Neuronal stem cell (in vitro differentiated cells): ENCODE results near the gene GOLGA6A. TPM values are rescaled to one million over a fixed set of nuclear protein-coding genes. Genes with fewer than 3 reads are reported as not detected.
"Not testable (repeated sequence)": the region's sequence is repeated elsewhere in the genome, so short reads cannot be mapped to it uniquely, and the experiment has no call there.

Experiments
- DNase-seq: peaks from one replicate; pipeline ENCODE4 v3.0.0-alpha.2; 2013; ENCODE audit warnings: low spot score
- H2AFZ ChIP-seq: one replicate; pipeline ENCODE4 v1.6.1; 2013; ENCODE audit warnings: mild to moderate bottlenecking, low read length, inconsistent platforms
- H2AK5ac ChIP-seq: 2 replicates; pipeline ENCODE4 v1.6.1; 2013; ENCODE audit warnings: low read depth, mild to moderate bottlenecking, inconsistent platforms, low read length, moderate library complexity, mixed read lengths
- H2BK120ac ChIP-seq: 2 replicates; pipeline ENCODE4 v1.6.1; 2013; ENCODE audit warnings: low read depth, mild to moderate bottlenecking, inconsistent platforms, low read length, moderate library complexity, mixed read lengths
- H2BK12ac ChIP-seq: one replicate; pipeline ENCODE4 v1.6.1; 2013; ENCODE audit warnings: low read length, inconsistent platforms
- H2BK15ac ChIP-seq: 2 replicates; pipeline ENCODE4 v1.6.1; 2013; ENCODE audit warnings: mild to moderate bottlenecking, low read length, inconsistent platforms, mixed read lengths
- H2BK5ac ChIP-seq: one replicate; pipeline ENCODE4 v1.6.1; 2013; ENCODE audit warnings: inconsistent platforms, mild to moderate bottlenecking, low read length, moderate library complexity
- H3K14ac ChIP-seq: one replicate; pipeline ENCODE4 v1.6.1; 2013; ENCODE audit warnings: low read length, inconsistent platforms
- H3K18ac ChIP-seq: 2 replicates; pipeline ENCODE4 v1.6.1; 2013; ENCODE audit warnings: low read length, inconsistent platforms
- H3K23ac ChIP-seq: 2 replicates; pipeline ENCODE4 v1.6.1; 2013; ENCODE audit warnings: low read depth, mild to moderate bottlenecking, mixed read lengths, low read length, inconsistent platforms; ENCODE audit not compliant: poor library complexity
- H3K27ac ChIP-seq: replicated peaks from 3 replicates; pipeline ENCODE4 v1.5.1; 2013; ENCODE audit warnings: low read length, inconsistent platforms
- H3K27me3 ChIP-seq, 3 experiments: 2 replicates each; pipeline ENCODE4 v1.6.1; 2013; ENCODE audit warnings: low read length in 3 of 3, mild to moderate bottlenecking in 2 of 3, inconsistent platforms in 1 of 3, low read depth in 1 of 3, mixed read lengths in 1 of 3, moderate library complexity in 1 of 3; ENCODE audit not compliant: control insufficient read depth in 3 of 3, insufficient read depth in 3 of 3
- H3K36me3 ChIP-seq, 2 donors: replicated peaks in 1 of 2; 2 replicates each; pipeline ENCODE4 v1.6.1; 2013; ENCODE audit warnings: low read length in 2 of 2; ENCODE audit not compliant: control insufficient read depth in 2 of 2, insufficient read depth in 2 of 2
- H3K4ac ChIP-seq: 2 replicates; pipeline ENCODE4 v1.6.1; 2013; ENCODE audit warnings: inconsistent platforms, mild to moderate bottlenecking, low read length, moderate library complexity
- H3K4me1 ChIP-seq, 2 donors: 1 replicate in 1 of 2; 2 replicates in 1 of 2; pipeline ENCODE4 v1.6.1; 2013; ENCODE audit warnings: low read length in 2 of 2, low read depth in 1 of 2; ENCODE audit not compliant: control insufficient read depth in 2 of 2, insufficient read depth in 1 of 2
- H3K4me2 ChIP-seq: one replicate; pipeline ENCODE4 v1.6.1; 2013; ENCODE audit warnings: mild to moderate bottlenecking, low read length, inconsistent platforms; ENCODE audit not compliant: insufficient read depth, poor library complexity, severe bottlenecking
- H3K4me3 ChIP-seq, 2 donors: 2 replicates each; pipeline ENCODE4 v1.5.1; 2013; ENCODE audit warnings: low read length in 2 of 2, mild to moderate bottlenecking in 2 of 2, inconsistent platforms in 1 of 2, moderate library complexity in 1 of 2
- H3K79me1 ChIP-seq: one replicate; pipeline ENCODE4 v1.6.1; 2013; ENCODE audit warnings: low read depth, mild to moderate bottlenecking, inconsistent platforms, low read length, moderate library complexity
- H3K9ac ChIP-seq: one replicate; pipeline ENCODE4 v1.6.1; 2013; ENCODE audit warnings: mild to moderate bottlenecking, low read depth, low read length, inconsistent platforms; ENCODE audit not compliant: poor library complexity
- H3K9me3 ChIP-seq, 2 donors: replicated peaks in 1 of 2; 2 replicates each; pipeline versions ENCODE3 to v1.6.1; 2013; ENCODE audit warnings: low read length in 2 of 2, mild to moderate bottlenecking in 2 of 2, inconsistent platforms in 1 of 2, low read depth in 1 of 2, mixed read lengths in 1 of 2, moderate library complexity in 1 of 2; ENCODE audit not compliant: control insufficient read depth in 2 of 2, insufficient read depth in 1 of 2
- H4K8ac ChIP-seq: one replicate; pipeline ENCODE4 v1.6.1; 2013; ENCODE audit warnings: low read depth, mild to moderate bottlenecking, inconsistent platforms, low read length, moderate library complexity
- H4K91ac ChIP-seq: one replicate; pipeline ENCODE4 v1.6.1; 2013; ENCODE audit warnings: low read length, low read depth, mild to moderate bottlenecking, inconsistent platforms; ENCODE audit not compliant: poor library complexity
- WGBS, 2 donors: extraction: QIAGEN DNeasy Blood & Tissue Kit; methylation state at CpG; one replicate each; pipeline ENCODE4 v1.1.7; 2013; ENCODE audit warnings: missing lambda C conversion rate in 2 of 2, mixed read lengths in 1 of 2; ENCODE audit not compliant: insufficient read length in 2 of 2, insufficient replicate concordance in 1 of 2; ENCODE audit errors: extremely low coverage in 2 of 2; 5-methylcytosine and 5-hydroxymethylcytosine counted together
- polyA plus RNA-seq, 2 experiments: library from polyadenylated mRNA; stranded (reverse); fragments of 200-250 nt; gene quantifications; one replicate each; pipeline ENCODE4 v1.2.3, GENCODE V29; 2013

Gene GOLGA6A, protein sequence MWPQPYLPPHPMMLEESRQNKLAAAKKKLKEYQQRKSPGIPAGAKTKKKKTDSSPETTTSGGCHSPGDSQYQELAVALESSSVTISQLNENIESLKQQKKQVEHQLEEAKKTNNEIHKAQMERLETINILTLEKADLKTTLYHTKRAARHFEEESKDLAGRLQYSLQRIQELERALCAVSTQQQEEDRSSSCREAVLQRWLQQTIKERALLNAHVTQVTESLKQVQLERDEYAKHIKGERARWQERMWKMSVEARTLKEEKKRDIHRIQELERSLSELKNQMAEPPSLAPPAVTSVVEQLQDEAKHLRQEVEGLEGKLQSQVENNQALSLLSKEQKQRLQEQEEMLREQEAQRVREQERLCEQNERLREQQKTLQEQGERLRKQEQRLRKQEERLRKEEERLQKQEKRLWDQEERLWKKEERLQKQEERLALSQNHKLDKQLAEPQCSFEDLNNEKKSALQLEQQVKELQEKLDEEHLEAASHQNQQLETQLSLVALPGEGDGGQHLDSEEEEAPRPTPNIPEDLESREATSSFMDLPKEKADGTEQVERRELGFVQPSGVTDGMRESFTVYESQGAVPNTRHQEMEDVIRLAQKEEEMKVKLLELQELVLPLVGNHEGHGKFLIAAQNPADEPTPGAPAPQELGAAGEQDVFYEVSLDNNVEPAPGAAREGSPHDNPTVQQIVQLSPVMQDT
- polyA plus RNA-seq (2013, experiment 1 of 2), result 0.15 TPM
- polyA plus RNA-seq (2013, experiment 2 of 2), result 0.10 TPM

DNA sequence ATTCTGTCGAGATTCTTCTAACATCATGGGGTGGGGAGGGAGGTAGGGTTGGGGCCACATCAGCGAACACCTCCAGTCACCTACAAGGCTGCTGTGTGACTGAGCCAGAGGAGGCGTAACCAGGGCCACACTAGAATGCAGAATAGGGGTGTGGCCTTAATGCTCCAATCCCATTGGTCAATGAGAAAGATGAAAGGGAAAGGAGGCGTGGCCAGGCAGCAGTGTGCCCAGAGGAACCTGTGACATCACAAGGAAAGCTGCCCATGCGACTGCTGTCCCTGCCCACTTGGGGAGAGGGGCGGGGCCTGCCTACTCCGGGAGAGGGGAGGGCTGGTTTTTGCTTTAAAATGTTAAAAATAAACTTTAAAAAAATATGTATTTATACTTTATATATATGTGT, at the start of gene GOLGA6A:
GOLGA6A (minus strand) TSS at position 101 of the 400 bp plus-strand sequence; CDS start at position 60, 41 bp downstream.
- not testable (repeated sequence) for H3K4me3 ChIP-seq, H2AK5ac ChIP-seq, H4K91ac ChIP-seq, H2BK120ac ChIP-seq, H3K14ac ChIP-seq, H3K4me1 ChIP-seq, H3K27ac ChIP-seq, H3K23ac ChIP-seq, H3K27me3 ChIP-seq, H3K18ac ChIP-seq, H2BK12ac ChIP-seq, H3K4ac ChIP-seq, H2AFZ ChIP-seq, H3K4me2 ChIP-seq, H3K9me3 ChIP-seq, H2BK15ac ChIP-seq, H2BK5ac ChIP-seq, H4K8ac ChIP-seq, H3K36me3 ChIP-seq, DNase-seq, H3K9ac ChIP-seq, H3K79me1 ChIP-seq
- WGBS, 2 donors, result no CpG with 5 or more reads among the region's 7 CpGs

DNA sequence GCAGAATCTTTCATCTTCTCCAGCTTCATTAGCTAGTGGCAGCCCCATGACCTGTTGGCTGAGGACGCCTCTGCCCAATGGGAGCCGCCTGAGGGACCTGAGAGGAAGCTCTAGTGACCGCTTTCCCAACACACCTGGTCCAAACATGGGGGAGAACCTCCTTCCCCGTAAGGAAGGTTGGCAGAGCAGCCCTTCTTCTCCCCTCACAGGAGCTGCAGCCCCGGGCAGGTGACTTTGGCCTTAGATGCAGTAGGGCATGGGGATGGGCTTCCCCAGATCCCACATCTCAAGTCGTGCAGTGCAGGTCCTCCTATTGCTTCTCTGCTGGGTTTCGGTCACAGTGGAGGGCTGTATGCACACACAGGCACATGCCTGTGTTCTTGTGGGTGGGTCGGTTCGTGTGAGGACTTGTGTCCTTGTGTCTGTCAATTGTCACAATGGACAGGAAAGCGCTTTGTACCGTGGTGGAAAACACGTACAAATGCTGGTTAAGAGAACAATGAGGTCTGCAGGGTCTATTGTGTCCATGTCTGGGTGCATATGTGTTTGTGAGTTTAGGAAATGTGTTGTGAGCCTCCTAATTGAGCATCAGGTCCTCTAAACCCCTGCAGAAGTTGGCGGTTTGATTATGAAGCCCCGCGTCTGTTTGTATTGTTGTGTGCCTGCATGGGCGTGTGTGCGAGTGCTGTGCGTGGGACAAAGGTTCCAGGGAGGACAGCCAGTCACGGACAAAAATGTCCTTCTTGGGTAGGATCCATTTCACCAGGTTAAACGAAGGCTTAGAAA, 49.5 kb upstream of the GOLGA6A start:
- Histone ChIP-seq H2BK5ac (no peak overlapping the region), H3K14ac (peak overlapping the region; percentile 97), H4K91ac (no peak overlapping the region), H3K27me3 (peaks cover 64 to 89% (median 75%) of the 10 kb centered on the region in 3 experiments), H3K23ac (peak overlapping the region; percentile 97), H2BK12ac (peak overlapping the region; percentile 95), H4K8ac (no peak overlapping the region), H3K36me3 (no peaks in the 10 kb centered on the region), H2AFZ (no peak overlapping the region), H3K9me3 (peaks cover 25 to 27% of the 10 kb centered on the region in 2 donors), H3K4me3 (no peak overlapping the region), H2BK15ac (peak overlapping the region; percentile 14), H3K79me1 (peaks cover 6% of the 10 kb centered on the region), H3K4ac (no peak overlapping the region), H3K4me1 (peaks cover 36 to 40% of the 10 kb centered on the region in 2 donors), H3K9ac (no peak overlapping the region), H2BK120ac (no peak overlapping the region), H3K18ac (peak overlapping the region; percentile 60), H3K27ac (no peak overlapping the region), H3K4me2 (no peak overlapping the region), H2AK5ac (peak overlapping the region; percentile 98)
- no peak for DNase-seq
- WGBS, 2 donors, result no CpG with 5 or more reads among the region's 20 CpGs

DNA sequence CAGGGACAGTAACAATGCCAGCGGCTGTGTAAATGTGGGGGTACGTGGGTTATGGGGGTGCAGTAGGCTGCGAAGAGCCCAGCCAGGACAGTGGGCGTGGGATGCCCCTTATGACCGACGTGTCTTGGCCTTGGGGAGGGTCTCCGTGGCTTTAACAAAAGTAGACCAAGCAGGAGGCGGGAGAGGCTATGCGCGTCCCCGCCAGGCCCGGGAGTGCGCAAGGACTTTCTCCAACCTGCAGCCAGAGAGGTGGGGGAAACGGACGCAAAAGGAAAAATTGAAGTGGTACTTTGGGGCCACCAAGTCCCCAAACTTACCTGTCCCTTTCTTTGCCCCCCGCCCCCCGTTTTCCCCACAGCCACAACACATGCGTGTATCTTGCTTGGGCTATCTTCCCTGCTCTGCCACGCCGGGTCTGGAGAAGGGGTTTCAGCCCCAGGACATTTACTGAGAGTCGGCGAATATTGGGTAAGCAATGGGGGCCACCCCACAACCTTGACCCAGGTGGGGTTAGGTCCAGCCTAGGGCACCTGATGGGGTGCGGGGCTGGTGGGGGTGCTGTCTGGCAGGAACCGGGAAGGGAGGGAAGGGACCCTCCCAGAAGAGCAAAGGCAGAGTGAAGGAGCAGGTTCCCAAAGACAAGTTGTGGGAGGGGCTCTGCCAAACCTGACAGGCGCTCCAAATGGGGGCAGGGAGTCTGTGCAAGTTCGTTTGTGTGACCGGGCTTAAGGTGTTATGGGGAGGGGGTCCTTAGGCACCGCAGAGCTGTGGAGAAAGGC, 48.7 kb upstream of the GOLGA6A start:
- H3K4me1 ChIP-seq, result peaks cover 32 to 38% of the 10 kb centered on the region in 2 donors
- H3K9ac ChIP-seq, result peak overlapping the region; percentile 65
- peak overlapping the region; percentile 94 for H3K23ac ChIP-seq
- H2AK5ac ChIP-seq, result peak overlapping the region; percentile 98
- no peak overlapping the region for H3K27ac ChIP-seq
- peak overlapping the region; percentile 67 for H3K14ac ChIP-seq
- no peak overlapping the region for H3K4ac ChIP-seq
- peaks cover 6% of the 10 kb centered on the region for H3K79me1 ChIP-seq
- peak overlapping the region; percentile 82 for H3K4me2 ChIP-seq
- no peak overlapping the region for H2BK5ac ChIP-seq
- peak overlapping the region; percentile 26 to 59 for H3K4me3 ChIP-seq
- no CpG with 5 or more reads among the region's 28 CpGs for WGBS, 2 donors
- no peak for DNase-seq
- H3K27me3 ChIP-seq, result peaks cover 64 to 88% (median 75%) of the 10 kb centered on the region in 3 experiments
- H2AFZ ChIP-seq, result peak overlapping the region; percentile 38
- peaks cover 25 to 27% of the 10 kb centered on the region in 2 donors for H3K9me3 ChIP-seq
- no peaks in the 10 kb centered on the region for H3K36me3 ChIP-seq
- no peak overlapping the region for H4K8ac ChIP-seq
- no peak overlapping the region for H2BK120ac ChIP-seq
- peak overlapping the region; percentile 55 for H3K18ac ChIP-seq
- H4K91ac ChIP-seq, result no peak overlapping the region
- peak overlapping the region; percentile 54 for H2BK15ac ChIP-seq
- no peak overlapping the region for H2BK12ac ChIP-seq
